ENCODE measurements around the gene LHX3.

DNA sequence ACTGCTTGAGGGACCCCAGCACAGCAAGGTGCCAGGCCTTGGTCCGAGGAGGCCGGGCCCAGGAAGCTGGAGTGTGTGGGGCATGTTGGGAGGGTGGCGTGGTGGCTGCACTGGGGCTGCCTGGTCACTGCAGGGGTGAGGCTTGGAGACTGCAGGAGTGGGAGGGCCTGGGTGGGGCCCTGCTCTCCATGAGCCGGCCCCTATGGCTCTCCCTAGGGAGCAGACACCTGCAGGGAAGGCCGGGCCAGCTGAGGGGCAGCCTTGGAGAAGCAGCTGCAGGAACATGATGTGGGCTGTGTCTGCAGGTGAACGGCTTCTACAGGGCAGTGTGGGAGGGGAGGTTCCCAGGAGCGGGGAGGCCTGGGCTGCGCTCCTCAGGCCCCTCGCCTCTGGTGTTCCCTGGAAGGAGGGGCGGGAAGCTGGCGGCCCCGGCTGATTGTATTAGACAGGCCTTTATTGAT is 44.5 kb downstream of the LHX3 start:
- TF ChIP-seq, protein P1, sequence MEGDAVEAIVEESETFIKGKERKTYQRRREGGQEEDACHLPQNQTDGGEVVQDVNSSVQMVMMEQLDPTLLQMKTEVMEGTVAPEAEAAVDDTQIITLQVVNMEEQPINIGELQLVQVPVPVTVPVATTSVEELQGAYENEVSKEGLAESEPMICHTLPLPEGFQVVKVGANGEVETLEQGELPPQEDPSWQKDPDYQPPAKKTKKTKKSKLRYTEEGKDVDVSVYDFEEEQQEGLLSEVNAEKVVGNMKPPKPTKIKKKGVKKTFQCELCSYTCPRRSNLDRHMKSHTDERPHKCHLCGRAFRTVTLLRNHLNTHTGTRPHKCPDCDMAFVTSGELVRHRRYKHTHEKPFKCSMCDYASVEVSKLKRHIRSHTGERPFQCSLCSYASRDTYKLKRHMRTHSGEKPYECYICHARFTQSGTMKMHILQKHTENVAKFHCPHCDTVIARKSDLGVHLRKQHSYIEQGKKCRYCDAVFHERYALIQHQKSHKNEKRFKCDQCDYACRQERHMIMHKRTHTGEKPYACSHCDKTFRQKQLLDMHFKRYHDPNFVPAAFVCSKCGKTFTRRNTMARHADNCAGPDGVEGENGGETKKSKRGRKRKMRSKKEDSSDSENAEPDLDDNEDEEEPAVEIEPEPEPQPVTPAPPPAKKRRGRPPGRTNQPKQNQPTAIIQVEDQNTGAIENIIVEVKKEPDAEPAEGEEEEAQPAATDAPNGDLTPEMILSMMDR (IDR thresholded peaks at IDR 0.05), result no peak
- TF ChIP-seq EZH2phosphoT487 (IDR thresholded peaks at IDR 0.05), result no peak
